IMR-90 (cell line): ENCODE data around the gene COL5A1.

Experiments used
- BHLHE40 ChIP-seq: fragments of 150-350 bp; IDR thresholded peaks from 2 replicates; pipeline ENCODE4 v1.6.1; 2016; ENCODE audit warnings: mild to moderate bottlenecking, low read depth, low read length
- CEBPB ChIP-seq: IDR thresholded peaks from 2 replicates; pipeline ENCODE4 v1.6.1; 2012; ENCODE audit warnings: low read depth, low read length, improper control_type of control experiment
- FOS ChIP-seq: fragments of 150-350 bp; IDR thresholded peaks from 2 replicates; pipeline ENCODE4 v1.6.1; 2016; ENCODE audit warnings: low read depth, low read length
- MAFK ChIP-seq: IDR thresholded peaks from 2 replicates; pipeline ENCODE4 v1.6.1; 2012; ENCODE audit warnings: low read depth, low read length, improper control_type of control experiment
- MAZ ChIP-seq: IDR thresholded peaks from 2 replicates; pipeline ENCODE4 v1.6.1; 2012; ENCODE audit warnings: low read depth, mild to moderate bottlenecking, low read length, improper control_type of control experiment, moderate library complexity, borderline replicate concordance
- MXI1 ChIP-seq: IDR thresholded peaks from 2 replicates; pipeline ENCODE4 v1.6.1; 2012; ENCODE audit warnings: low read depth, mild to moderate bottlenecking, low read length, moderate library complexity, borderline replicate concordance
- POLR2A ChIP-seq: IDR thresholded peaks from 2 replicates; pipeline ENCODE4 v1.6.1; 2012; ENCODE audit warnings: mild to moderate bottlenecking, low read depth, low read length
- RAD21 ChIP-seq: IDR thresholded peaks from 2 replicates; pipeline ENCODE4 v1.6.1; 2012; ENCODE audit warnings: low read length, improper control_type of control experiment
- RCOR1 ChIP-seq: IDR thresholded peaks from 2 replicates; pipeline ENCODE4 v1.6.1; 2012; ENCODE audit warnings: mild to moderate bottlenecking, low read length, improper control_type of control experiment; ENCODE audit not compliant: insufficient replicate concordance
- SMC3 ChIP-seq: fragments of 150-350 bp; IDR thresholded peaks from 2 replicates; pipeline ENCODE4 v1.6.1; 2016; ENCODE audit warnings: low read depth, mild to moderate bottlenecking, antibody characterized with exemption, low read length, moderate library complexity
- USF2 ChIP-seq: fragments of 150-350 bp; IDR thresholded peaks from 2 replicates; pipeline ENCODE4 v1.6.1; 2017; ENCODE audit warnings: mild to moderate bottlenecking, antibody characterized with exemption, low read length, low read depth
- TF ChIP-seq, protein P1 (sequence below): conservative IDR thresholded peaks from 2 replicates; pipeline ENCODE4 v1.5.1; 2012; ENCODE audit warnings: mild to moderate bottlenecking, low read depth, low read length, improper control_type of control experiment
- TF ChIP-seq, protein P2 (sequence below): fragments of 150-350 bp; IDR thresholded peaks from 2 replicates; pipeline ENCODE4 v1.6.1; 2016; ENCODE audit warnings: low read depth, mild to moderate bottlenecking, low read length, moderate library complexity, borderline replicate concordance

GRCh38 chr9:134716067-134716466 is 74.5 kb downstream of the COL5A1 start:
- TF ChIP-seq RAD21 (no peak), USF2 (no peak), MAFK (no peak), CEBPB (no peak), MXI1 (no peak), BHLHE40 (no peak), POLR2A (no peak), SMC3 (no peak), MAZ (no peak), FOS (no peak), RCOR1 (no peak)
- TF ChIP-seq, protein P1, sequence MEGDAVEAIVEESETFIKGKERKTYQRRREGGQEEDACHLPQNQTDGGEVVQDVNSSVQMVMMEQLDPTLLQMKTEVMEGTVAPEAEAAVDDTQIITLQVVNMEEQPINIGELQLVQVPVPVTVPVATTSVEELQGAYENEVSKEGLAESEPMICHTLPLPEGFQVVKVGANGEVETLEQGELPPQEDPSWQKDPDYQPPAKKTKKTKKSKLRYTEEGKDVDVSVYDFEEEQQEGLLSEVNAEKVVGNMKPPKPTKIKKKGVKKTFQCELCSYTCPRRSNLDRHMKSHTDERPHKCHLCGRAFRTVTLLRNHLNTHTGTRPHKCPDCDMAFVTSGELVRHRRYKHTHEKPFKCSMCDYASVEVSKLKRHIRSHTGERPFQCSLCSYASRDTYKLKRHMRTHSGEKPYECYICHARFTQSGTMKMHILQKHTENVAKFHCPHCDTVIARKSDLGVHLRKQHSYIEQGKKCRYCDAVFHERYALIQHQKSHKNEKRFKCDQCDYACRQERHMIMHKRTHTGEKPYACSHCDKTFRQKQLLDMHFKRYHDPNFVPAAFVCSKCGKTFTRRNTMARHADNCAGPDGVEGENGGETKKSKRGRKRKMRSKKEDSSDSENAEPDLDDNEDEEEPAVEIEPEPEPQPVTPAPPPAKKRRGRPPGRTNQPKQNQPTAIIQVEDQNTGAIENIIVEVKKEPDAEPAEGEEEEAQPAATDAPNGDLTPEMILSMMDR: no peak
- TF ChIP-seq, protein P2, sequence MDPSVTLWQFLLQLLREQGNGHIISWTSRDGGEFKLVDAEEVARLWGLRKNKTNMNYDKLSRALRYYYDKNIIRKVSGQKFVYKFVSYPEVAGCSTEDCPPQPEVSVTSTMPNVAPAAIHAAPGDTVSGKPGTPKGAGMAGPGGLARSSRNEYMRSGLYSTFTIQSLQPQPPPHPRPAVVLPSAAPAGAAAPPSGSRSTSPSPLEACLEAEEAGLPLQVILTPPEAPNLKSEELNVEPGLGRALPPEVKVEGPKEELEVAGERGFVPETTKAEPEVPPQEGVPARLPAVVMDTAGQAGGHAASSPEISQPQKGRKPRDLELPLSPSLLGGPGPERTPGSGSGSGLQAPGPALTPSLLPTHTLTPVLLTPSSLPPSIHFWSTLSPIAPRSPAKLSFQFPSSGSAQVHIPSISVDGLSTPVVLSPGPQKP: no peak
